ENCODE data around the gene PFKFB4.

DNA sequence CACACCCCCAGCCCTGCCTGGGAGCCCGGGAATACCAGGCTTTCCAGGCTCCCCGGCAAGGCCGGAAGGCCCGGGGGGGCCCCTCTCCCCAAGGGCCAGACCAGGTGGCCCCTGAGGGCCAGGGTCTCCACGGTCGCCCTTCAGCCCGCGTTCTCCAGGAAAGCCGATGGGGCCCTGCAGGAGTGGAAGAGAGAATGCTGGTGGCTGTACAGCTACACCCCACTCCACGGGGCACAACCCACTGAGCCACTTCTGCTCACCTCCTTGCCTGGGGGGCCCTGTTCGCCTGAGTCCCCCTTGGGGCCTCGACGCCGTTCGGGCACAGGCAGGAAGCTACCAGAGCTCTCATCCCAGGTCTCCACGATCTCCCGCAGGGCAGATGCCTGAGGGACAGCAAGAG lies 18.8 kb upstream of the PFKFB4 start:
- TF ChIP-seq EZH2phosphoT487 (IDR thresholded peaks at IDR 0.05; ENCODE audit: borderline replicate concordance) (no peak), EZH2 (IDR thresholded peaks at IDR 0.05) (no peak), CTCF (IDR thresholded peaks at IDR 0.05 in 2 of 3, conservative IDR thresholded peaks at IDR 0.05 in 1 of 3; ENCODE audit: borderline replicate concordance in 1 of 3, insufficient read depth in 1 of 3, low read depth in 2 of 3, low read length in 2 of 3) (no peak), POLR2A (IDR thresholded peaks at IDR 0.05; ENCODE audit: borderline replicate concordance, extremely low read depth, insufficient read depth, insufficient read length) (no peak), ZNF274 (IDR thresholded peaks at IDR 0.05; ENCODE audit: low read depth, low read length) (no peak), SP1 (IDR thresholded peaks at IDR 0.05; ENCODE audit: low read depth) (no peak), TCF7L2 (IDR thresholded peaks at IDR 0.05; ENCODE audit: borderline replicate concordance, extremely low read depth, insufficient read depth, insufficient read length) (no peak)
